Activated CD8-positive, alpha-beta memory T cell treated with anti-CD3 and anti-CD28 coated beads, Interleukin-2, amount 10 ng/mL, durations not matched to agents 7 days and 5 days (primary cell): ENCODE measurements around the gene ARHGAP24. TPM values are rescaled to one million over a fixed set of nuclear protein-coding genes. Genes with fewer than 3 reads are reported as not detected.

Source experiments
- ATAC-seq: fragments of 150-1000 bp; cut with Tn5 transposase; one replicate; pipeline ENCODE4 v1.10.0; 2021; ENCODE audit warnings: moderate library complexity
- CTCF ChIA-PET: fragments of 350-600 bp; sonication (Branson Sonifier 250); formaldehyde crosslinking; loops from one replicate; lab custom pipeline; 2021; ENCODE audit warnings: antibody characterized with exemption; lab: Charles Lee
- DNase-seq: peaks from one replicate; pipeline ENCODE4 v3.0.0-alpha.2; 2020
- H3K27ac Mint-ChIP-seq: one replicate; pipeline ENCODE4 v1.8.0; 2021; ENCODE audit warnings: mild to moderate bottlenecking, mixed read lengths
- H3K27me3 Mint-ChIP-seq: one replicate; pipeline ENCODE4 v1.8.0; 2021; ENCODE audit warnings: mixed read lengths
- H3K36me3 Mint-ChIP-seq: one replicate; pipeline ENCODE4 v1.8.0; 2021; ENCODE audit warnings: mild to moderate bottlenecking, mixed read lengths
- H3K4me1 Mint-ChIP-seq: one replicate; pipeline ENCODE4 v1.8.0; 2021; ENCODE audit warnings: mixed read lengths
- H3K4me3 Mint-ChIP-seq: one replicate; pipeline ENCODE4 v1.8.0; 2021; ENCODE audit warnings: mild to moderate bottlenecking, moderate library complexity, mixed read lengths
- H3K9me3 Mint-ChIP-seq: one replicate; pipeline ENCODE4 v1.8.0; 2022; ENCODE audit warnings: low read depth, mixed read lengths
- total RNA-seq, 2 experiments: library from RNA; stranded (reverse); gene quantifications; one replicate each; pipeline ENCODE4 v1.2.3, GENCODE V29; 2021

The ARHGAP24 gene
- total RNA-seq, 2 experiments from 2014 or later: not detected

DNA sequence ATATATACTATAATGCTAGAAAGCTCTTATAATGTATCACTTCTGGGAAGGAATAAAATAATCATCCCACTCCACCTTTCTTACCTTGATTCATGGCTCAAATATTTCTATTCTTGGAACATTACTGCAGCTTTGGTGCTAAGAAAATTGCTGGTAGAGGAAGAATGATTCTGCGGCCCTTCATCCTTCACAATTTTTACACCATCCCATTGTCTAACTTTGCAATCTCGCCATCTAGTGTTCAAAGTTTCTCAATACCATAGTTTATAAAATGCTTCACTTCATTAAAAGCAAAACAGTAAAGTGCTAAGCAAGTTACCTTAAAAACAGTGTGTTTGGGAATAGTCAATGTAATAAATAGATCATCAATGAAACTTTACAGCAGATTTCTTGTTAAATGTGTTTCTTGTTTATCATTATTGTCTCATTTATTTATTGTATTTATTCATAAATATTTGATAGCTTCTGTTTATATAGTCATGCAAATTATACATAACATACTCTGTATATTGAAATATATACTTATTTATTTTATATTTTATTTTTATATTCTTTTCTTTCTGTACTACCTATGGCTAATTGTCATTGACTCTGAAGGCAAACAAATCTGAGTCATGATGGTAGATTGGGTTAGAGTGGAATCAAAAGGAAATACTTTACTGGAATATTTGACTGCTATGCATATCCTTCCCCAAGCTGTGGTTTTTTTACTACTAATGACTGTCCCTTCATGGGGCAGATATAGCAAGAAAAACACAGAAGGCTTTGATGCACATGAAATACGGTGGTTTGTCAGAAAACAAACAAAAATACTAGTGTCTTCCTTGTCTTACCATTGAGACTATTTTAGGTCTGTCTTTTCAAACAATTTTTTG is 494.2 kb downstream of the ARHGAP24 start:
- Mint-ChIP-seq H3K27ac (no peak overlapping the region), H3K9me3 (no peaks in the 10 kb centered on the region), H3K36me3 (no peaks in the 10 kb centered on the region), H3K27me3 (no peaks in the 10 kb centered on the region), H3K4me1 (no peaks in the 10 kb centered on the region), H3K4me3 (no peak overlapping the region)
- no peak for ATAC-seq
- DNase-seq: no peak
- CTCF ChIA-PET: no interaction called here

GRCh38 chr4:85970535-85970934 is 495.6 kb downstream of the ARHGAP24 start:
- H3K4me3 Mint-ChIP-seq: no peak overlapping the region
- ATAC-seq (no peak), DNase-seq (no peak)
- H3K27me3 Mint-ChIP-seq: no peaks in the 10 kb centered on the region
- no peaks in the 10 kb centered on the region for H3K36me3 Mint-ChIP-seq
- CTCF ChIA-PET: no interaction called here
- no peaks in the 10 kb centered on the region for H3K4me1 Mint-ChIP-seq
- no peaks in the 10 kb centered on the region for H3K9me3 Mint-ChIP-seq
- no peak overlapping the region for H3K27ac Mint-ChIP-seq

DNA sequence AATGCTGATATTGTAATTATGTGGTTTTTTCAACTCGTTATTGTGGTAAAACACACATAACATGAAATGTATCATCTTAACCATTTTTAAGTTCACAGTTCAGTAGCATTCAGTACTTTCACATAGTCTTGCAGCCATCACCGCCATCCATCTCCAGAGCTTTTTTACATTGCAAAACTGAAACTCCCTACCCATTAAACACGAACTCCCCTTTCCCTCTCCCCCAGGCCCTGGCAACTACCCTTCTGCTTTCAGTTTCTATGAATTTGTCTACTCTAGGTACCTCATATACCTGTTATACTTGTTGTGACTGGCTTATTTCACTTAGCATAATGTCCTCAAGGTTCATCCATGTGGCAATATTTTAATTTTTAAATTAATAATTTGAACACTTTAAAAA is 504.3 kb downstream of the ARHGAP24 start:
- no peak overlapping the region for H3K4me3 Mint-ChIP-seq
- H3K36me3 Mint-ChIP-seq: no peaks in the 10 kb centered on the region
- H3K27ac Mint-ChIP-seq: no peak overlapping the region
- no peaks in the 10 kb centered on the region for H3K9me3 Mint-ChIP-seq
- ATAC-seq (no peak), DNase-seq (no peak)
- no peaks in the 10 kb centered on the region for H3K4me1 Mint-ChIP-seq
- CTCF ChIA-PET: no interaction called here
- no peaks in the 10 kb centered on the region for H3K27me3 Mint-ChIP-seq

DNA sequence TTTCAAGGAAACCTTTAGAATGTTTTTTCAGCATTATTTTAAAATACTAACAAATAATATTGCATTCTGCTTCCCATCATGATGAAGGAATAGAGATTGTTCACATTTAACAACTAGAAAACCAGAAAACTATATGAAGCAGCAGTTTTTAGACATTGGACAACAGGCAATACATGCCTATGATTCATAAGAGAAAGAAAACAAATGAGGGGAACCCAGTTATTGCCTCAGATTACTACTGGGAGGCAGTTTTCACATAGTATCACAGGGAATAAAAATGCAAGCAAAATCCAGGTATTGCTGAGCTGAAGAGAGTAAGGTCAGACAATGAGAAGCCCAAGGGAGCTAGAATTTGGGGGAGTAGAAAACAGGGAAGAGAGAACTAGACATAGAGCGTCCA is 511.3 kb downstream of the ARHGAP24 start:
- Mint-ChIP-seq H3K36me3 (no peaks in the 10 kb centered on the region), H3K4me3 (no peak overlapping the region), H3K27me3 (no peaks in the 10 kb centered on the region), H3K27ac (no peak overlapping the region), H3K9me3 (peaks cover 2% of the 10 kb centered on the region), H3K4me1 (no peaks in the 10 kb centered on the region)
- ATAC-seq (no peak), DNase-seq (no peak)
- CTCF ChIA-PET: no interaction called here

GRCh38 chr4:85993641-85994040 is 518.7 kb downstream of the ARHGAP24 start:
- no peaks in the 10 kb centered on the region for H3K27me3 Mint-ChIP-seq
- ATAC-seq: no peak

GRCh38 chr4:85994576-85994975 is 519.6 kb downstream of the ARHGAP24 start:
- ATAC-seq (no peak), DNase-seq (no peak)
- Mint-ChIP-seq H3K36me3 (no peaks in the 10 kb centered on the region), H3K4me1 (no peaks in the 10 kb centered on the region), H3K27ac (no peak overlapping the region), H3K27me3 (no peaks in the 10 kb centered on the region), H3K9me3 (no peaks in the 10 kb centered on the region), H3K4me3 (no peak overlapping the region)
- CTCF ChIA-PET: interaction anchor here (1.3 kb wide), 1 partner anchor 30 kb away, joined by 3 read pairs; no protein-coding TSS in a partner anchor

More at GRCh38 chr4:85993641-85994040, 518.7 kb downstream of the ARHGAP24 start:
- Mint-ChIP-seq H3K4me1 (no peaks in the 10 kb centered on the region), H3K4me3 (no peak overlapping the region), H3K9me3 (no peaks in the 10 kb centered on the region), H3K36me3 (no peaks in the 10 kb centered on the region), H3K27ac (no peak overlapping the region)
- DNase-seq: no peak
- CTCF ChIA-PET: no interaction called here

GRCh38 chr4:85995361-85995760 is 520.4 kb downstream of the ARHGAP24 start:
- H3K27ac Mint-ChIP-seq: no peak overlapping the region
- H3K4me3 Mint-ChIP-seq: no peak overlapping the region
- DNase-seq (no peak), ATAC-seq (no peak)
- no peaks in the 10 kb centered on the region for H3K9me3 Mint-ChIP-seq
- no peaks in the 10 kb centered on the region for H3K27me3 Mint-ChIP-seq
- H3K4me1 Mint-ChIP-seq: no peaks in the 10 kb centered on the region
- H3K36me3 Mint-ChIP-seq: no peaks in the 10 kb centered on the region
- CTCF ChIA-PET: interaction anchor here (1.3 kb wide), 1 partner anchor 31 kb away, joined by 3 read pairs; no protein-coding TSS in a partner anchor

DNA sequence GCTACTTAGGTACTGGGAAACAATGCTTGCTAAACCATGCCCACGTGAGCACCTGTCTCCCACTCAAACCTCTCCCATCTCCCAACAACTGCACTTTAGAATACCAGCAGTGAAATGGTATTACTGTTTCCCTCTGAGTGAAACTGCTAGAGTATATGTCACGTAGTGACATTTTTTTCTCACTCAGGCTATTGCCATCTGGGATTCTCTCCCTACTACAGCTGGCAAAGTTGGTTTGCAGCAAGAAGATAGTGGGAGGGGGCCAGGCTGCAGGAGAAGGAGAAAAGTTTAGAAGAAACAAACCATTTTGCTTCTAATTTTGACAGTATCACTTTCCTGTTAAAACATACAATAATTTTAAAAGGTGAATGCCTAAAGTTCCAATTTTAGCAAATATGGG is 526.6 kb downstream of the ARHGAP24 start:
- CTCF ChIA-PET: no interaction called here
- no peaks in the 10 kb centered on the region for H3K4me1 Mint-ChIP-seq

GRCh38 chr4:86004030-86004429 is 529.1 kb downstream of the ARHGAP24 start:
- no peaks in the 10 kb centered on the region for H3K27me3 Mint-ChIP-seq
- H3K4me3 Mint-ChIP-seq: no peak overlapping the region
- H3K27ac Mint-ChIP-seq: no peak overlapping the region
- H3K36me3 Mint-ChIP-seq: no peaks in the 10 kb centered on the region
- no peak for ATAC-seq
- CTCF ChIA-PET: no interaction called here
- H3K9me3 Mint-ChIP-seq: peaks cover 4% of the 10 kb centered on the region
- no peak for DNase-seq
- no peaks in the 10 kb centered on the region for H3K4me1 Mint-ChIP-seq

More for the DNA sequence above, 526.6 kb downstream of the ARHGAP24 start:
- DNase-seq (no peak), ATAC-seq (no peak)
- Mint-ChIP-seq H3K9me3 (peaks cover 4% of the 10 kb centered on the region), H3K27ac (no peak overlapping the region), H3K36me3 (no peaks in the 10 kb centered on the region), H3K27me3 (no peaks in the 10 kb centered on the region), H3K4me3 (no peak overlapping the region)

DNA sequence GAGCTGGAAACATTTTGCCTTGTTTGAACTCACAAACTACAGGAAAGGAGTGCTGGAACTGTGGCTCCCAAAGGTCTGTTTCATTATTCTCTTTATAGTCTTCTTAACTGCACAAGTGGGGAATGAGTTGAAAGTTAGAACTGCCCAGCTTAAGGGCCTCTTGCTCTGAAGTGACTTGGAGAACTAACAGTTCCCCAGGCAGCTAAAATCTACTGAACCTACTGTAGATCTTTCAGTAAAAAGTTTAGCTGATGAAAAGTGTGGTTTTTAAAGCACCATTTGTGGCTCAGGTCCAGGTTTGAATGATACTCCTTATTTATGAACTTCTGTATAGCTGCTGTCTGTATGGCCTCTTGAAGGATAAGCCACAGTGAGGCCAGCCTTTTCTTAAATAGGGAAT is 531.1 kb downstream of the ARHGAP24 start:
- H3K4me1 Mint-ChIP-seq: no peaks in the 10 kb centered on the region
- no peaks in the 10 kb centered on the region for H3K27me3 Mint-ChIP-seq
- DNase-seq (no peak), ATAC-seq (no peak)
- peaks cover 4% of the 10 kb centered on the region for H3K9me3 Mint-ChIP-seq
- CTCF ChIA-PET: no interaction called here
- no peak overlapping the region for H3K4me3 Mint-ChIP-seq
- H3K27ac Mint-ChIP-seq: no peak overlapping the region
- no peaks in the 10 kb centered on the region for H3K36me3 Mint-ChIP-seq

GRCh38 chr4:86007042-86007441 is 532.1 kb downstream of the ARHGAP24 start:
- Mint-ChIP-seq H3K27me3 (no peaks in the 10 kb centered on the region), H3K4me1 (no peaks in the 10 kb centered on the region), H3K9me3 (peaks cover 4% of the 10 kb centered on the region), H3K36me3 (no peaks in the 10 kb centered on the region), H3K27ac (no peak overlapping the region), H3K4me3 (no peak overlapping the region)
- ATAC-seq: no peak
- CTCF ChIA-PET: no interaction called here
- DNase-seq: no peak

DNA sequence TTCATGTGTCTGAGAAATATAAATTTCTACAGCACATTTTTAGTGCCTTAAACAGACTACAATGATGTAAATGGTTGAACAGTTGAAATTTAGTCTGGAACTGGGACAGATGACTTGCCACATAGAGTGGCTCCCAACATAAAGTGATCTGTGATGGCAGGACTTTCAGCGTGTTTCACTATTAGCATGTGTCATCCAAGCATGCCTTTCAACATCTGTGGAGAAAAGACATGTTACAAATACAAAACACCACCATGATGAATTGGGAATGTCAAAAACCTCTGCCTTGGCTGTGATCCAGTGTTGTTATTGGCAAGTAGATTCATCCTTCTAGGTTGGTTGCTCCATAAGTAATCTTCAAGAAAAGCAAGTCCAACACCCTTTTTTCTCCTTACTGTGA is 536.2 kb downstream of the ARHGAP24 start:
- Mint-ChIP-seq H3K4me1 (no peaks in the 10 kb centered on the region), H3K27me3 (no peaks in the 10 kb centered on the region)
- no peak for ATAC-seq

GRCh38 chr4:86013621-86014020 is 538.7 kb downstream of the ARHGAP24 start:
- H3K9me3 Mint-ChIP-seq: no peaks in the 10 kb centered on the region
- ATAC-seq (no peak), DNase-seq (no peak)
- CTCF ChIA-PET: no interaction called here
- no peaks in the 10 kb centered on the region for H3K27me3 Mint-ChIP-seq
- H3K4me3 Mint-ChIP-seq: no peak overlapping the region
- no peaks in the 10 kb centered on the region for H3K4me1 Mint-ChIP-seq
- no peaks in the 10 kb centered on the region for H3K36me3 Mint-ChIP-seq
- H3K27ac Mint-ChIP-seq: no peak overlapping the region

More for the DNA sequence above, 536.2 kb downstream of the ARHGAP24 start:
- DNase-seq: no peak
- Mint-ChIP-seq H3K27ac (no peak overlapping the region), H3K9me3 (no peaks in the 10 kb centered on the region), H3K4me3 (no peak overlapping the region), H3K36me3 (no peaks in the 10 kb centered on the region)
- CTCF ChIA-PET: no interaction called here

GRCh38 chr4:86014599-86014998 is 539.6 kb downstream of the ARHGAP24 start:
- no peak overlapping the region for H3K4me3 Mint-ChIP-seq
- CTCF ChIA-PET: no interaction called here
- H3K27ac Mint-ChIP-seq: no peak overlapping the region
- H3K27me3 Mint-ChIP-seq: no peaks in the 10 kb centered on the region
- ATAC-seq: no peak
- DNase-seq: no peak
- no peaks in the 10 kb centered on the region for H3K9me3 Mint-ChIP-seq
- no peaks in the 10 kb centered on the region for H3K4me1 Mint-ChIP-seq
- no peaks in the 10 kb centered on the region for H3K36me3 Mint-ChIP-seq
